ENCODE measurements around the gene TBC1D22A.
"Not testable (repeated sequence)": the region's sequence is repeated elsewhere in the genome, so short reads cannot be mapped to it uniquely, and the experiment has no call there.

The TBC1D22A gene, protein sequence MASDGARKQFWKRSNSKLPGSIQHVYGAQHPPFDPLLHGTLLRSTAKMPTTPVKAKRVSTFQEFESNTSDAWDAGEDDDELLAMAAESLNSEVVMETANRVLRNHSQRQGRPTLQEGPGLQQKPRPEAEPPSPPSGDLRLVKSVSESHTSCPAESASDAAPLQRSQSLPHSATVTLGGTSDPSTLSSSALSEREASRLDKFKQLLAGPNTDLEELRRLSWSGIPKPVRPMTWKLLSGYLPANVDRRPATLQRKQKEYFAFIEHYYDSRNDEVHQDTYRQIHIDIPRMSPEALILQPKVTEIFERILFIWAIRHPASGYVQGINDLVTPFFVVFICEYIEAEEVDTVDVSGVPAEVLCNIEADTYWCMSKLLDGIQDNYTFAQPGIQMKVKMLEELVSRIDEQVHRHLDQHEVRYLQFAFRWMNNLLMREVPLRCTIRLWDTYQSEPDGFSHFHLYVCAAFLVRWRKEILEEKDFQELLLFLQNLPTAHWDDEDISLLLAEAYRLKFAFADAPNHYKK

GRCh38 chr22:46762238-46763050 lies at the start of gene TBC1D22A:
Gene TBC1D22A (plus strand): TSS chr22:46762650. CDS start chr22:46762787, 137 bp downstream.
- DNase-seq (ENCODE audit: extremely low spot score, insufficient read length, low read depth) = peak; percentile 94
- peak; percentile 95 for FAIRE-seq

DNA sequence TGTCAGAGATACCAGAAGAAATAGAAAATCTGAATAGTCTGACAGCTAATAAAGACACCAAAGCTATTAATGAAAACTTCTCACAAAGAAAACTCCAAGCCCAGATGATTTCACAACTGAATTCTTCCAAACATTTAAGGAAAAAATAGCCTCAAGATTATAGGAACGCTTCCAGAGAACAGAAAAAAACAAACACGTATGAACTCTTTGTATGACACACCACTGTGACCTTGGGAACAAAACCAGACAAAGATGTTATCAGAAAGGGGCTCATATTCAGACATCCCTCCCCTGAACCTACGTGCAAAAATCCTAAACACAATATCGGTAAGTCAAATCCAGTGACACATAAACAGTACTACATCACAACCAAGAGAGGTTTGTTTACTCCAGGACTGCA lies 47.9 kb upstream of the TBC1D22A start:
- DNase-seq (ENCODE audit: extremely low spot score, insufficient read length, low read depth) = no peak
- FAIRE-seq = no peak

DNA sequence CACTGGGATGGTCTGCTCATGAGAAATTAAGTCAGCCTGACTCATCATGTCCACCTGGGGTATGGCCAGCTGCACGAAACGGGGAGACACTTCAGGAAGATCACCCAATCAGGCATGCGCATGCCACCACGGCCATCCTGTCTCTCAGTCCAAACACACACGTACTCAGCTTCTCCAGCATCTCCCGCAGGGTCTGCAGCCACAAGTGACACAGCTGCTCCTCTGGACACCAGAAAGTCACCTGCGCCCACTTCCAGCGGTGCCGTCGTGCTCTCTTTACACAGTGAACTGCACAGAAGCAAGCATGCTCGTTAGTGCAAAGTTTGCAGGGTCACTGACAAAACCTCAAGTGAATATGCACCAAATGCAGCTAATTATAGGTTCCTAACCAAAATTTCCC lies 42.5 kb upstream of the TBC1D22A start:
- FAIRE-seq (no peak), DNase-seq (ENCODE audit: extremely low spot score, insufficient read length, low read depth) (no peak)

- DNase-seq (ENCODE audit: extremely low spot score, insufficient read length, low read depth) (no peak), FAIRE-seq (no peak)
Observed at GRCh38 chr22:46721501-46722085, 40.9 kb upstream of the TBC1D22A start.

GRCh38 chr22:46723882-46724281 lies 38.6 kb upstream of the TBC1D22A start:
- no peak for FAIRE-seq
- DNase-seq (ENCODE audit: extremely low spot score, insufficient read length, low read depth) = no peak

DNA sequence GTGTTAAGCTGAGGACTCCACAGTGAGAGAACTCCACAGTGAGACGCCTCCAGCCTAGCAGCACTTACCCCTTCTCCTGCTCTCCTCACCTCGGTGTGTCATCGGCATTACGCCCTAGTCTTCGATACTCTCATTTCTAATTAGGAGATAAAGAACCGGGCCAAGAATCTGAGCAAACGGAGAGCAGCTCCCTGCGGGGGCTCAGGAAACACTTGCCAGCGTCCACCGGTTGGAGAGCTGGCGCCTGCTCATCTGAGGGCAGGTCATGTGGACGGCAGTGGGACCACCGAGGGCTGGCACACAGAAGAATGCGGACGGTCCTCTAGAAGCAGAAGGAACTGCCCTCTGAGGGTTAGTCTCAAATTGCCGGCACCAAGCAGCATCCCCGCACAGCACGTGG lies 37.4 kb upstream of the TBC1D22A start:
- DNase-seq (ENCODE audit: extremely low spot score, insufficient read length, low read depth) (no peak), FAIRE-seq (no peak)

DNA sequence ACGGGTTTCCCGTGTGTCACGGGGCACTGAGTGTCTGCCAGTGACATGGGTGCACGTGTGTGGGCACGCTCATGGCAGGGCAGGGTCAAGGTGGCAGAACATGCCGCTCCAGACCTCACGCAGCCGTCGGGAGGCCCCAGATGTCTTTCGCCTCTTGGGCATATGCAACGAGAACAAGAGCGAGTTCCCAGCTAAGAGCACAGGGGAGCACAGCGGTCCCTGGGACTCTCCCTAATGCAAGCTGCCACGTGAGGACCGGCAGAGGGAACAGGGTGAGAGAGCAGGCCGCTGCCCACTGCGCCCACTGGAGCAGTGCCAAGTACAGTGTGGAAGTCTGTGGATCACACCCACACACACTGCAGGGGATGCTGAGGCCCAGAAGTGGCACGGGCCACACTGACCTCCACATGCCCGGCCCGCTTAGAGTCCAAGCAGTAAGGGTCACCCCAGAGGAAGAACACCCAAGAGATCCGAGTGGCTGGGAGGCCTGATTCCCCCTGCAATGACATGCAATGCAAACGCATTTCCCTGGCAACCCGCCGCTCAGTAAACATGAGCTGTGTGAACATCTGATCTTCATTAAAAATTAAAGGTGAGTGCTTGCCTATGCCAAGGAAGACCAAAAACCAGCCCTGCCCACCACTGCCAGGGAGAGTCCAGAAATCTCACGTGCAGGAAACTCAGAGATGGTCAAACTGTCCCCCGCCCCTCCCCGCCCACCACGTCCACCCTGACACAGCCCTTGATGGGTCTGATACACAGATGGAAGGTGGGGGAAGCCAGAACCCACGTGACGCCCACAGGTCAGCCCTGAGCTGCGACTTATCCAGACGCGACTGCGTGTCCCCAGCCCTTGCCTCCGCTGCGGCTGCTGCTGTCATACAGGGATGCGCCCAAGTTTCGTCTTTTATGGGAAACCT lies 36.1 kb upstream of the TBC1D22A start:
- DNase-seq (ENCODE audit: extremely low spot score, insufficient read length, low read depth) = no peak
- no peak for FAIRE-seq

DNA sequence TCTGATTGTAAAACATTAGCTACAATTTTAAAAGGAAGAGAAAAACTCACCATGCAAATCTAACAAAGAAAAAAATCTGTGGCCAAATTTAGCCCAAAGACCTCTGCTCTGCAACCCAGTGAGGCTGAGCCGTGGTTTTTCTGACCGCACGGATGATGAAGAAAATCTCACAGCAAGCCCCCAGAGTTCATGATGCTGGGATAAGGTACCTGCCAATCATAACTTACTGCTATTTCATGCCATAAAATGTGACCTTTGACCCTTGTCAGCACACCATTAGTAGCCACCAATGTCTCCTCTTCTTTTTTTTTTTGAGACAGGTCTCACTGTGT lies 35.5 kb upstream of the TBC1D22A start:
- DNase-seq (ENCODE audit: extremely low spot score, insufficient read length, low read depth) = no peak
- FAIRE-seq = peak; percentile 76

GRCh38 chr22:46727813-46728364 lies 34.6 kb upstream of the TBC1D22A start:
- no peak for FAIRE-seq
- no peak for DNase-seq (ENCODE audit: extremely low spot score, insufficient read length, low read depth)

- DNase-seq (ENCODE audit: extremely low spot score, insufficient read length, low read depth) = no peak
- no peak for FAIRE-seq
Observed at GRCh38 chr22:46728470-46728869, 34.0 kb upstream of the TBC1D22A start.

GRCh38 chr22:46730568-46731245 lies 31.7 kb upstream of the TBC1D22A start:
- FAIRE-seq = no peak
- no peak for DNase-seq (ENCODE audit: extremely low spot score, insufficient read length, low read depth)

DNA sequence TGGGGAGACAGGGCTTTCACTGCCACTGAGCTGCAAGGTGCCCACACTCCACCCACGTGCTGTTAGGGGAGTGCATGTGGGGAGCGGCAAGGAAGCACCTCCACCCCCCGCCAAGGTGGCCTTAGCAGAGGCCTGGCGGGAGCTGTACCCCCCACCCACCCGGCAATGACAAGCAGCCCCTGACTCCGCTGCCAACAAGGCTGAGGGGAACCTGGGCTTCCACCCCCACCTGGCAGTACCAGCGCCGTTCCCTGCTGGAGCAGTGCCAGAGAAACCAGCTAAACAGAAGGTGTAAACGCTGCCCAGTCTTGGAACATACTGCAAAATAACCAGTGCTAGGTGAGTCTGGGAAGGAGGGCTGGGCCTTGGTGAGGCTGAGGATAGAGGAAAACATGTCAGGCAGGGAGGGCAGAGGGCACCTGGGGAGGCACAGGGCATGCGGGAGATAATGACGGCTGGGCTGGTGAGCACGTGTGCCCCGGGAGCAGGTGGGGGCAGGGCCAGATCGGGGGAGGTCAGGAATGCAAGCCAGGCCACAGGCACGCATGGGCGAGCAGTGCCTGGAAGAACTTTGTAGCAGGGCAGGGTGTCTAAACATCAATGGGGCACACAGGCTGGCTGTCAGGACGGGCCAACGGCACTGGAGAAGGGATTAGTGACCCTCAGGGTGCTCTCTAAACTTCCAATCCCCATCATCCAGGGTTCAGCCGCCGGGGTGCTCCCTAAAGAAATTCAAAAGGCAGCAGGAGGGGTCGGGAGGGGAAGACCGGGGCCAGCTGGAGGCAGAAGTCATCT lies 31.0 kb upstream of the TBC1D22A start:
- FAIRE-seq (no peak), DNase-seq (ENCODE audit: extremely low spot score, insufficient read length, low read depth) (no peak)

- DNase-seq (ENCODE audit: extremely low spot score, insufficient read length, low read depth) = no peak
- FAIRE-seq = no peak
Observed at GRCh38 chr22:46732041-46732379, 30.4 kb upstream of the TBC1D22A start.

- no peak for DNase-seq (ENCODE audit: extremely low spot score, insufficient read length, low read depth)
- no peak for FAIRE-seq
Observed at GRCh38 chr22:46732513-46732912, 29.9 kb upstream of the TBC1D22A start.

- DNase-seq (ENCODE audit: extremely low spot score, insufficient read length, low read depth); FAIRE-seq: not testable (repeated sequence)
Observed at GRCh38 chr22:46734213-46734722, 28.2 kb upstream of the TBC1D22A start.

- peak; percentile 97 for FAIRE-seq
- no peak for DNase-seq (ENCODE audit: extremely low spot score, insufficient read length, low read depth)
Observed at GRCh38 chr22:46734830-46735453, 27.5 kb upstream of the TBC1D22A start.

GRCh38 chr22:46735747-46736608 lies 26.5 kb upstream of the TBC1D22A start:
- FAIRE-seq (no peak), DNase-seq (ENCODE audit: extremely low spot score, insufficient read length, low read depth) (no peak)
